Amygdala (tissue), 56 donors: ENCODE data around the gene ABAT.
"Not testable (repeated sequence)": the region's sequence is repeated elsewhere in the genome, so short reads cannot be mapped to it uniquely, and the experiment has no call there.

Source experiments
- DNase-seq, 56 donors: peaks; one replicate each; lab custom pipeline; 2025; lab: John Stamatoyannopoulos, UW

The ABAT gene

GRCh38 chr16:8736123-8736668 is 61.8 kb downstream of the ABAT start:
- no peak for DNase-seq

GRCh38 chr16:8739151-8739550 is 64.7 kb downstream of the ABAT start:
- DNase-seq, result no peak

- DNase-seq, result peak in 1 of 56 donors; percentile 12
Measured at GRCh38 chr16:8739989-8740704, 65.7 kb downstream of the ABAT start.

DNA sequence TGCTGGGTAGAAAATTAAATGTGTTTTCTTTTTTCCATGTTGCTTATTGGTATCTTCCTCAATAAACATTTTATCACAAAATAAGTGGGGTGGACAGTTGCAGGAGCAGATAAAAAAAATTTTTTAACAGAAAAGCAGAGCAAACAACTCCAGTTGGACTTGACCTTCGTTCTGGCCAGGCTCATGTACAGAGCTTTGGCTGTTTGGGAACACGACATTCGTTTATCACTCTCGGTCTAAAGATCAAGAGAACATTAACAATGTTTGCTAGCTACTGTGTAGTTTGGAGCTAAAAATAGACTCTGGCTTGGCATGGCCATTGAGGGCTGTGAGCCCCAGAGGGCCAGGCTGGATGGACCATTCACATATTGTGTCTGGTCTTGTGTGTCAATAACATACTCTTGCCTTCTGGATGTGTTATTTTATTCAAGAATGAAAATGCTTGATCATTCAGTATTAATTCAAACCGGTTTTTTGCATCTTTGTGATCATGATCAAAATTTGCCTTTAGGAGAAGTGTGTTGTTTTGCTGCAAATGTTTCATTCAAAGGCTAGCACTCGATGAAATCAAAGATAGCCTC is 66.4 kb downstream of the ABAT start:
- no peak for DNase-seq

DNA sequence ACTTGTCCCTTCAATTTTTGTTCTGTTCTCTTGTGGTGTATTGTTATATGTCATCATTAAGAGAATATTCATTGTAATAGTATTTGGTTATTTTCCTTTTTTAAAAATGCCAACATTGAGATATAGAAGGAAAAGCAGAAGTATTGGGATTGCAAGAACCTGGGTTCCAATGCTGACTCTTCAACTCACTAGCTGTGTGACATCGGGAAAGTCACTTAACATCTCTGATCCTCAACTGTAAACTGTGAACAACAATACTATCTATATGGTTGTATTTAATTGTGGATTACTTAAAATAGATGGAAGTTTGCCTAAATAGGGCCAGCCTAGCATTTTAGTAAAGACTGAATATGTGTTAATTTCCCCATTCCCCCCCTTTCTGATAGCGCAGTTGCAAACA is 67.2 kb downstream of the ABAT start:
- no peak for DNase-seq

DNA sequence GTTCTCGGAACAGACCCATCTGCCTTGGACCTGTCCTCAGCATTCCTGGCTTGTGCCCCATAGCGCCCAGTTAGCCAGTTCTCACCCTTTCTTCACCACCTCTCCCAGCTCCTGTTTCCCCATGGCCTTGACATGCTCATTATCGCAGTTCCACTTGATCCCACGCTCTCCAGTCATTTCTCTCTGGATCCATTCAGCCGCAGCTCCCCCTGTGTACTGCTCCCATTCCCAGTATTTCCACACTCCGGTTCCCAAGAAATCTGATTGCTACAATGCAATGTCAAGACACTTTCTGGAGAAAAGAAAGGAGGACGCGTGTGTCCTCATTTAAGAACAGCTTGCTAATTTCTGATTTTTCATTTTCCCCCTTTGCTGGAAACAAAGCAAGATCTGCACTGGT is 67.7 kb downstream of the ABAT start:
- DNase-seq, result no peak

- DNase-seq, result not testable (repeated sequence)
Measured at GRCh38 chr16:8748944-8749343, 74.5 kb downstream of the ABAT start.

DNA sequence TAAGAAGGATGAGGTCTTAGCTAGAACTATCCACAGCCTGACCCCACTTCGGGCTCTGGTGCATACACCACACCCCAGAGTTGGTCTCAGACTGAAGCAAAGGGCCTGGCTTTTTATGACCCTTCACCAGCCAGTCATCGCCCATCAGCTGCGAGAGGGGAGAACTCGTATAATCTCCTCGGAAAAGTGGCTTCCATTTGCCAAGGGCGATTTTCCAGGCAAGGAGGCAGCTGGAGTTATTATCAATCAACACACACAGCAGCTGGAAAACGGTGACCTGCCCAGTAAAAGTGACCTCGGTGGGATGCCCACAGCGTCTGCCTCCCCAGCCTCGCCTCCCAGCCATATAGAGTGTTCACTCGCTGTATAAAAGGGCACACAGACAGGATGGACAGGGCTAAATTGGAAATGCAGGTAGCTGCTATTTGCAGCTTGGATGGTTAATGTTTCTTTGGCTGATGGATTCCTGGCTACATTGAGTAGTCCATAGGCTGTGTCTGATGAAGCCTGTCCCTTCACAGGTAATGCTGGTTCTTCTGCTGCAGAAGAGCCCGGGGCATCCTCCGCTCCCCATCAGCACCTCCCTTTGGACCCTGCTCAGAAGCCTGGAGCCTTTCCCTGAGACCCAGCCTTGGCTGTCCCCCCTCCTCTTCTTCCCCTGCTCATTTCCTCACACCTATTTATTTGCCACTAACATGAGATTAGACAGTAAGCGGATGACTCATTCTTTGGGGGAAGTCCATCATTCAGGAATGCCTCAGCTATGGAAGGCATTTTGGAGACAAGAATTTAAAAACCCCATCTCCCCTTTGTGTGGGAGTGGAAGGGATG is 77.3 kb downstream of the ABAT start:
- no peak for DNase-seq

- DNase-seq, result no peak
Measured at GRCh38 chr16:8752706-8753105, 78.3 kb downstream of the ABAT start.

GRCh38 chr16:8753416-8754054 is 79.1 kb downstream of the ABAT start:
- no peak for DNase-seq

DNA sequence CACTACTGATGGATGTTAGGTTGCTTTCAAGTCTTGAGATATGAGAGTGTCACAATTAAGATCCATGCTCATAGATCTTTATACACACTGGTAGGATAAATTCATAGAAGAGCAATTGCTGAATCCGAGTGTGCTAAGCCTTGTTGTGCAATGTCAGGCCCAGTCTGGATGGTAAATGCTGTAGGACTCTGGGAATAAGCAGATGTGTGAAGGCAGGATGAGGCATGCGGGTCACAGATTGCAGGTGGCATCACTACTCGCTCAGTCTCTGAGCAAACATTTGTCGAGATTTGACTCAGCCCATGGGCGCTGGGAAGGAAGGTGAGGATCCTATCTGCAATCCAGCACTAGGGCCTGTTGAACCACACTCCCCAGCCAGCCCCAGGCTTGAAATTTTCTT is 82.3 kb downstream of the ABAT start:
- no peak for DNase-seq

DNA sequence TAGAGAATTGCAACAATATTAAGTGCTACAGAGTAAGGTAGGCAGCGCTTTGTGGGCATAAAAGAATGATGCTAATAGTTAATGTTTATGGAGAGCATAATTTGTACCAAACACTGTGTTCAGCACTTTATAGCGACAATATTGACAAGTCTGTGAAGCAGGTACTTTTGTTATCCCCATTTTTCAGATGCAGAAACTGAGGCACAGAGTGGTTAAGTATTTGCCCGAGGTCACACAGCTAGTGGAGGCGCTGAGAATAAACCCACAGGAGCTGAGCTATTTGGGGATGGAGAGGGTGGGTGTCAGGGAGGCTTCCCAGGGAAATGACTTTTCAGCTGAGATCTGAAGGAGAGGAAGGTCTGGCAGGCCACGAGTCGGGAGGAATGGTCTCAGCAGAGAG is 83.6 kb downstream of the ABAT start:
- DNase-seq, result no peak

- DNase-seq, result no peak
Measured at GRCh38 chr16:8760021-8760420, 85.6 kb downstream of the ABAT start.

DNA sequence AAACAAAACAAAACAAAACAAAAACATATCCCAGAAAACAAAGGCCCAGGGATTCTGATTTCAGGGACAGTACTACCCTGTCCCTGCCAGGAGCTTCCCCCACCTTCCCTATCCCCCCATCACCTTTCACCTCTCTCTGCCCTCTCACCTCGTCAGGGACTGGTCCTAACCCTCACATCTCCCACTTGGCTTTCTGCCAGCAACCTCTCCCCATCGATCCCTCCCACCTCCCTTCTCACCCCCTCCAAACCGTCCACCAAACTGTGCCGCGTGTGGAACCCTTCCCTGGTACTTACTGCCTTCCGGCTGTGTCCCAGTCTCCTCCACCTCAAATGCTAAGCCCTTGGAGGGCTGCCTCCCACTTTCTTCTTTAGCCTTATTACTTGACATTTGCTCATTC is 86.7 kb downstream of the ABAT start:
- no peak for DNase-seq

- DNase-seq, result no peak
Measured at GRCh38 chr16:8762254-8762653, 87.8 kb downstream of the ABAT start.

DNA sequence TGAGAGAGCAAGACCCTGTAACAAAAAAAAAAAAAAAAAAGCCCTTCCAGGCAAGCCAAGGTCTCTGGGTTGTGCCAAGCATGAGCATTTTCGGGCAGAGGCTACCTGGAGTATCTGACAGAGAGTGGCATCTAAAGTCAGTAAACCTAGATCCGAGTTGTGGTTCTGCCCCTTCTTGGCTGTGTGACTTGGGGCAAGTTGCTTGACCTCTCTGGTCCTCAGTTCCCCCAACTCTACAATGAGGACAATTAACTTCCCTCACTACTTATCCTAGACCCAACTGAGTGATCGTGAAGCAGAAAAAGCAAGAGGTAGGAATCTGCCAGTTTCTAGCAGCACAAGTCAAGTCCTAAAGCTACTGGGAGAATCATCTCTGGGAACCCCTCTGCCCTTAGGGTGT is 88.7 kb downstream of the ABAT start:
- DNase-seq, result no peak

GRCh38 chr16:8763899-8764298 is 89.5 kb downstream of the ABAT start:
- no peak for DNase-seq

GRCh38 chr16:8764525-8765250 is 90.3 kb downstream of the ABAT start:
- no peak for DNase-seq

DNA sequence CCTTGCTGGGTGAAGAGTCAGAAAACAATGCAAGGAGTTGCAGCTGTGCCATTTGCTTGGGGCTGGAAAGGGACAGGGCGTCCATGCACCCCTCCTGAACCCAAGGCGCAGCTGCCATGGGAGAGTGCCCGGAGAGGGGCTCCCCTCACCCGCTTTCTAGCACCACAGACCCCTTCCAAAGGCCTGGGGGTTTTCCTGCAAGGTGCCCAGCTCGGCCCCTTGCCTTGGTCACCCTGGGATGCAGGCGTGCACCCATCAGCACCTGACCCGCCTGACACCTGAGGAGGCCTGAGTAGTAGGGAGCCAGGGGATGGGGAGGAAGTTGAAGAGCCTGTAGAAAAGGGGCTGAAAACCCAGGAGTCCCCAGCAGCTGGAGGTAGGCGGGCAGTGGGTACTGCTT is 92.8 kb downstream of the ABAT start:
- no peak for DNase-seq

DNA sequence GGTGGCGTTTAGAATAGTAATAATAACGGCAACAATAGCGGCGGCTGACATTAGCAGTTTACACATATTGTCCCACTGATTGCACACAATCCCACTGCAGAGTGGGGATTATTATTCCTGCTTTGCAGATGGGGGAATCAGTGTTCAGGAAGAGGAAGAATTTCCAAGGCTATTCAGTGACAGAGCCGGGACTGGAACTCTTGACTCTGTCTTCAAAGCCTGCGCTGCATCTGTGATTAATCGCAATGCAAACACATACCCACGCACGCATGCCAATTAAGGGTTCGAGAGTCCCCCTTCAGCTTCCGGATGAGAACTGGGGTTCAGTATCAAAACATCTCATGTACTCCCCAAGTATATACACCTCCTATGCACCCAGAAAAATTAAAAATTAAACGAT is 93.9 kb downstream of the ABAT start:
- DNase-seq, result no peak
